GM23338 (cell line): ENCODE results near the gene NUDT13. TPM values are rescaled to one million over a fixed set of nuclear protein-coding genes. Genes with fewer than 3 reads are reported as not detected.

Experiments used
- ATAC-seq: fragments of 200-7000 bp; cut with Tn5 transposase; 3 replicates; pipeline ENCODE4 v1.9.1; 2020
- DNase-seq: peaks from one replicate; pipeline ENCODE4 v3.0.0-alpha.2; 2015; ENCODE audit warnings: low spot score
- H2AFZ ChIP-seq: fragments of 200-600 bp; sonication (generic); 2 replicates; pipeline ENCODE4 v1.8.0; 2016; ENCODE audit warnings: antibody characterized with exemption, mild to moderate bottlenecking, moderate library complexity
- H3F3A ChIP-seq: fragments of 200-600 bp; sonication (generic); replicated peaks from 2 replicates; pipeline ENCODE4 v1.8.0; 2017; ENCODE audit warnings: antibody characterized with exemption, mixed run types, low read depth
- H3K27ac ChIP-seq: fragments of 200-600 bp; sonication (generic); 2 replicates; pipeline ENCODE4 v1.6.1; 2016; ENCODE audit warnings: low read depth
- H3K27me3 ChIP-seq: fragments of 200-600 bp; sonication (generic); 2 replicates; pipeline ENCODE4 v1.8.0; 2016; ENCODE audit warnings: mild to moderate bottlenecking, mixed run types, moderate library complexity; ENCODE audit not compliant: insufficient read depth
- H3K36me3 ChIP-seq: fragments of 200-600 bp; sonication (generic); 2 replicates; pipeline ENCODE4 v1.8.0; 2016; ENCODE audit warnings: mild to moderate bottlenecking; ENCODE audit not compliant: insufficient read depth
- H3K4me1 ChIP-seq: fragments of 200-600 bp; sonication (generic); 2 replicates; pipeline ENCODE4 v1.8.0; 2016; ENCODE audit warnings: mild to moderate bottlenecking, moderate library complexity; ENCODE audit not compliant: insufficient read depth
- H3K4me2 ChIP-seq: fragments of 200-600 bp; sonication (generic); 2 replicates; pipeline ENCODE4 v1.7.1; 2017; ENCODE audit warnings: mixed run types
- H3K4me3 ChIP-seq: fragments of 200-600 bp; sonication (generic); 2 replicates; pipeline ENCODE4 v1.6.1; 2016; ENCODE audit warnings: mixed run types
- H3K79me2 ChIP-seq: fragments of 200-600 bp; sonication (generic); replicated peaks from 2 replicates; pipeline ENCODE4 v1.8.0; 2017; ENCODE audit warnings: mild to moderate bottlenecking; ENCODE audit not compliant: insufficient read depth
- H3K9me2 ChIP-seq: fragments of 200-600 bp; sonication (generic); 2 replicates; pipeline ENCODE4 v1.8.0; 2017; ENCODE audit not compliant: insufficient read depth
- H4K20me1 ChIP-seq: fragments of 200-600 bp; sonication (generic); replicated peaks from 2 replicates; pipeline ENCODE4 v1.8.0; 2017; ENCODE audit warnings: mild to moderate bottlenecking; ENCODE audit not compliant: insufficient read depth
- H3K27ac Mint-ChIP-seq: 2 replicates; pipeline ENCODE4 v1.8.0; 2020; ENCODE audit warnings: inconsistent platforms, mild to moderate bottlenecking, moderate library complexity, mixed read lengths
- H3K27me3 Mint-ChIP-seq: 3 replicates; pipeline ENCODE4 v1.8.0; 2022; ENCODE audit warnings: low read depth, mild to moderate bottlenecking, moderate library complexity, mixed read lengths, inconsistent platforms; ENCODE audit not compliant: insufficient read depth, poor library complexity
- H3K36me3 Mint-ChIP-seq: 3 replicates; pipeline ENCODE4 v1.8.0; 2021; ENCODE audit warnings: low read depth, mild to moderate bottlenecking, inconsistent platforms, moderate library complexity, mixed read lengths
- H3K4me1 Mint-ChIP-seq: 3 replicates; pipeline ENCODE4 v1.8.0; 2020; ENCODE audit warnings: mild to moderate bottlenecking, inconsistent platforms, mixed read lengths
- H3K4me3 Mint-ChIP-seq: 3 replicates; pipeline ENCODE4 v1.8.0; 2021; ENCODE audit warnings: moderate library complexity, mild to moderate bottlenecking, inconsistent platforms, mixed read lengths
- H3K9me3 Mint-ChIP-seq: 3 replicates; pipeline ENCODE4 v1.8.0; 2020; ENCODE audit warnings: moderate library complexity, mild to moderate bottlenecking, inconsistent platforms, mixed read lengths
- CREB1 ChIP-seq: fragments of 250-450 bp; sonication (Bioruptor Pico); IDR thresholded peaks from 2 replicates; pipeline ENCODE4 v1.5.0; 2020; ENCODE audit warnings: low read depth, mild to moderate bottlenecking, moderate library complexity
- ETS1 ChIP-seq: IDR thresholded peaks from 2 replicates; pipeline ENCODE4 v1.6.1; 2016; ENCODE audit warnings: antibody characterized with exemption
- EZH2 ChIP-seq: fragments of 200-600 bp; sonication (generic); IDR thresholded peaks from one replicate; pipeline ENCODE4 v1.8.0; 2017; ENCODE audit warnings: antibody characterized with exemption, mild to moderate bottlenecking, low read depth; ENCODE audit not compliant: unreplicated experiment
- EZH2phosphoT487 ChIP-seq: fragments of 200-600 bp; sonication (generic); IDR thresholded peaks from one replicate; pipeline ENCODE4 v1.8.1; 2018; ENCODE audit warnings: antibody characterized with exemption; ENCODE audit not compliant: unreplicated experiment
- JUNB ChIP-seq: IDR thresholded peaks from one replicate; pipeline ENCODE4 v1.6.1; 2016; ENCODE audit warnings: antibody characterized with exemption; ENCODE audit not compliant: unreplicated experiment
- NANOG ChIP-seq: IDR thresholded peaks from 2 replicates; pipeline ENCODE4 v1.6.1; 2016; ENCODE audit warnings: antibody characterized with exemption, borderline replicate concordance
- POLR2AphosphoS5 ChIP-seq: IDR thresholded peaks from 2 replicates; pipeline ENCODE4 v1.6.1; 2016; ENCODE audit warnings: antibody characterized with exemption, low read depth
- REST ChIP-seq: IDR thresholded peaks from one replicate; pipeline ENCODE4 v1.6.1; 2018; ENCODE audit warnings: antibody characterized with exemption; ENCODE audit not compliant: unreplicated experiment
- STAT1 ChIP-seq: IDR thresholded peaks from one replicate; pipeline ENCODE4 v1.6.1; 2016; ENCODE audit warnings: antibody characterized with exemption; ENCODE audit not compliant: unreplicated experiment
- ZNF114 ChIP-seq: fragments of 250-450 bp; sonication (Bioruptor Pico); IDR thresholded peaks from 2 replicates; pipeline ENCODE4 v1.5.0; 2020; ENCODE audit warnings: mild to moderate bottlenecking, moderate library complexity
- ZNF331 ChIP-seq: fragments of 250-450 bp; sonication (Bioruptor Pico); IDR thresholded peaks from 2 replicates; pipeline ENCODE4 v1.5.0; 2020; ENCODE audit warnings: low read depth, mild to moderate bottlenecking, moderate library complexity
- ZNF462 ChIP-seq: fragments of 250-450 bp; sonication (Bioruptor Pico); IDR thresholded peaks from 2 replicates; pipeline ENCODE4 v1.5.0; 2020; ENCODE audit warnings: mild to moderate bottlenecking, moderate library complexity
- polyA plus RNA-seq: library from polyadenylated mRNA; unstranded; fragments of >200 nt; fragmentation: Nextera tagmentation; extraction: Ambion mirVana; gene quantifications from 2 replicates; pipeline ENCODE4 v1.2.1, GENCODE V29; 2016
- total RNA-seq: library from RNA; depleted of rRNA; stranded (reverse); fragments of >200 nt; shearing (Covaris generic); gene quantifications from 2 replicates; pipeline ENCODE4 v1.2.3, GENCODE V29; 2014

The NUDT13 gene
- total and polyA plus RNA-seq, 2 experiments from 2014 or later, result 1.4 to 2.2 TPM

- ATAC-seq (no peak), DNase-seq (no peak)
- Histone ChIP-seq H3K4me3 (no peak overlapping the region), H4K20me1 (no peaks in the 10 kb centered on the region), H3K9me2 (no peaks in the 10 kb centered on the region), H3F3A (no peaks in the 10 kb centered on the region), H3K4me2 (no peak overlapping the region), H3K27me3 (no peaks in the 10 kb centered on the region), H3K4me1 (no peaks in the 10 kb centered on the region), H3K27ac (no peak overlapping the region), H2AFZ (no peak overlapping the region), H3K79me2 (peaks cover 29% of the 10 kb centered on the region), H3K36me3 (no peaks in the 10 kb centered on the region)
- Mint-ChIP-seq H3K4me1 (no peaks in the 10 kb centered on the region), H3K27me3 (no peaks in the 10 kb centered on the region), H3K9me3 (no peaks in the 10 kb centered on the region), H3K4me3 (no peak overlapping the region), H3K27ac (no peak overlapping the region), H3K36me3 (no peaks in the 10 kb centered on the region)
- TF ChIP-seq EZH2 (no peak), JUNB (no peak), NANOG (no peak)
Observed at GRCh38 chr10:73086816-73087215, 23.4 kb upstream of the NUDT13 start.

- H3K79me2 ChIP-seq, result peaks cover 42% of the 10 kb centered on the region
- TF ChIP-seq ZNF462 (CRISPR knock-in tag) (no peak), EZH2 (no peak), ZNF114 (CRISPR knock-in tag) (no peak), ETS1 (no peak), REST (no peak), NANOG (no peak), ZNF331 (CRISPR knock-in tag) (no peak), POLR2AphosphoS5 (no peak), JUNB (no peak), EZH2phosphoT487 (no peak), CREB1 (CRISPR knock-in tag) (no peak), STAT1 (no peak)
Observed at GRCh38 chr10:73088304-73088703, 22.0 kb upstream of the NUDT13 start.

More at GRCh38 chr10:73088304-73088703, 22.0 kb upstream of the NUDT13 start:
- H3K9me3 Mint-ChIP-seq, result no peaks in the 10 kb centered on the region
- H3K27ac ChIP-seq, result no peak overlapping the region
- H3K9me2 ChIP-seq, result no peaks in the 10 kb centered on the region
- H3K27ac Mint-ChIP-seq, result no peak overlapping the region
- H3K4me1 ChIP-seq, result no peaks in the 10 kb centered on the region
- ATAC-seq (no peak), DNase-seq (no peak)
- no peaks in the 10 kb centered on the region for H3K4me1 Mint-ChIP-seq
- H3F3A ChIP-seq, result no peaks in the 10 kb centered on the region
- H3K36me3 ChIP-seq, result no peaks in the 10 kb centered on the region
- H2AFZ ChIP-seq, result no peak overlapping the region
- no peaks in the 10 kb centered on the region for H4K20me1 ChIP-seq
- H3K4me3 ChIP-seq, result no peak overlapping the region
- H3K4me2 ChIP-seq, result no peak overlapping the region
- H3K36me3 Mint-ChIP-seq, result no peaks in the 10 kb centered on the region
- H3K27me3 ChIP-seq, result no peaks in the 10 kb centered on the region
- H3K4me3 Mint-ChIP-seq, result no peak overlapping the region
- H3K27me3 Mint-ChIP-seq, result no peaks in the 10 kb centered on the region
